ENCODE measurements around the gene KCNQ1.

KCNQ1 gene

GRCh38 chr11:2846056-2846455 lies 401.2 kb downstream of the KCNQ1 start:
- no peak for DNase-seq (ENCODE audit: low read depth in 1 of 2, low spot score in 1 of 2)

DNA sequence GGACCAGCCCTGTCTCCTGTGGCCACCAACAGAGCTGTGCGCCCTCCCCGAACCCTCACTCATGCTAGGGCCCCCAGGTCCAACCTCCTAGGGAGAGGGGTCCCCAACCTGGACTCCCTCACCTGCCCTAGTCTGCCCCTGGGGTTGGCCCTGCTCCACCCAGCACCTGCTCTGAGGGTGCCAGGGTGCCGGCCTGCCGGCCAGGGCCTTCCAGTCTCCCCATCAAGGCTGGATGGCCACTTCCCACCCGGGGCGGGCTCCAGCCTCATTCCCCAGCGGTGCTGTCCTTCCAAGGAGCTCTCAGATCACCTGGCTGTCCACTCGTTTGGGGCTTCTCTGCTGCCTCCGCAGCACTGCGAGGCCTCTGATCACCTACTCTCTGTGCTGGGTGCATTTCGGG lies 401.7 kb downstream of the KCNQ1 start:
- no peak for DNase-seq (ENCODE audit: low read depth in 1 of 2, low spot score in 1 of 2)

GRCh38 chr11:2847561-2847960 lies 402.8 kb downstream of the KCNQ1 start:
- no peak for DNase-seq (ENCODE audit: low read depth in 1 of 2, low spot score in 1 of 2)

DNA sequence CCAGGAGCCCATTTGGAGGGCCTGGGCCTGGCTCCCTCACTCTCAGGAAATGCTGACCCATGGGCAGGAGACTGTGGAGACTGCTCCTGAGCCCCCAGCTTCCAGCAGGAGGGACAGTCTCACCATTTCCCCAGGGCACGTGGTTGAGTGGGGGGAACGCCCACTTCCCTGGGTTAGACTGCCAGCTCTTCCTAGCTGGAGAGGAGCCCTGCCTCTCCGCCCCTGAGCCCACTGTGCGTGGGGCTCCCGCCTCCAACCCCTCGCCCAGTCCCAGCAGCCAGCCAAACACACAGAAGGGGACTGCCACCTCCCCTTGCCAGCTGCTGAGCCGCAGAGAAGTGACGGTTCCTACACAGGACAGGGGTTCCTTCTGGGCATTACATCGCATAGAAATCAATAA lies 403.7 kb downstream of the KCNQ1 start:
- no peak for DNase-seq (ENCODE audit: low read depth in 1 of 2, low spot score in 1 of 2)

DNA sequence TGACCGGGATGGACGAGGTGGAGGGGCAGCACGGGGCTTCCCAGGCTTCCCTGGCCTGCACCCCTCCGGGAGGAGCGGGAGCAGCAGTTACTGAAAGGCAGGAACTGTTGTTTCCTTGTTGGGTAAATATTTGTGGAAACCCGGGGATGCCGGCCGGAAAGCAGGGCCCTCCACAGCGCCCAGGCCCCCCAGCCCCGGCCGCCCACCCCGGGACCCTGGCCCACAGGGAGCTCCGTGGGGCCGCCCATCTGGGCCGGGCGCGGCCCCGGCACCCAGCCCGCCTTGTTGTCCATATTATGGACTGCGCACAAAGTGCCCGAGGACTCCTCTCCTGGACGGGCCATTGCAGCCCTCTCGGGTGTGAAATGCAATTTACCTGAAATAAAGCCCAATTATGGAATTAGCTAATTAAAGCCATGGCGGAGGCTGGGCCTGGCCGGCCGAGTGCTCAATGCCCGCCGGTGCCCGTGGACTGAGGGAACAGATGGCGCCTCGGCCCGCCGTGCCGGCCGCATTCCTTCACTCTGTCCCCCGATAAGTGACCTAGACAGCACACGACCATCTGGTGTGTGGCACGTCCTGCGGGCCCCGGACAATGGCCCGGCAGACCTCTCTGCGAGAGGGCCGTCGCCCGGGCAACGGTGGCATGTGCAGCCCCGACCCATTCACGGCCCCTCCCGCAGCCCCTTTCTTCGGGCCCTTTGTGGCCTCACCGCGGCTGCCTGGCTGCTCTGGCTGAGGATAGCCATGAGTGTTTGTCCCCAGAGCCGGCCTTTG lies 405.4 kb downstream of the KCNQ1 start:
- no peak for DNase-seq (ENCODE audit: low read depth in 1 of 2, low spot score in 1 of 2)

GRCh38 chr11:2853401-2853800 lies 408.6 kb downstream of the KCNQ1 start:
- DNase-seq (ENCODE audit: low read depth in 1 of 2, low spot score in 1 of 2) = no peak

DNA sequence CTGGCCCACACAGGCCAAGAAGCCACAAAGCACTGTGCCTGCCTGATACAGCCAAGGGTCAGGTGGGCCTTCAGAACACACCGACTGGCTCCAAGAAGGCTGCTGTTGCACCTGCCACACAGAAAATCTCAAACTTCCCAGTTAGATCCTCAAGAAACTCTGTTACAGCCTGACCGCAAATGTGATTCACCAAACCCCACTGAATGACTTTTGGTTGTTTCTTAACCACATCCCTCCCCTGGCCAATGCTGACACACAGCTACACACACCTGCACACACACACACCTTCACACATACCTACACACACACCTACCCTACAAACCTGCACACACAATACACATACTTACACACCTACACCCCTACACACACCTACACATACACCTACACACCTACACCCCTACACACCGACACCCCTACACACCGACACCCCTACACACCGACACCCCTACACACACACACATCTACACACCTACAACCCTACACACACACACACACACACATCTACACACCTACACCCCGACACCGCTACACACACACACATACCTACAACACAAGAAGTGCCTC lies 409.3 kb downstream of the KCNQ1 start:
- no peak for DNase-seq (ENCODE audit: low read depth in 1 of 2, low spot score in 1 of 2)

GRCh38 chr11:2855162-2855561 lies 410.4 kb downstream of the KCNQ1 start:
- no peak for DNase-seq (ENCODE audit: low read depth in 1 of 2, low spot score in 1 of 2)

DNA sequence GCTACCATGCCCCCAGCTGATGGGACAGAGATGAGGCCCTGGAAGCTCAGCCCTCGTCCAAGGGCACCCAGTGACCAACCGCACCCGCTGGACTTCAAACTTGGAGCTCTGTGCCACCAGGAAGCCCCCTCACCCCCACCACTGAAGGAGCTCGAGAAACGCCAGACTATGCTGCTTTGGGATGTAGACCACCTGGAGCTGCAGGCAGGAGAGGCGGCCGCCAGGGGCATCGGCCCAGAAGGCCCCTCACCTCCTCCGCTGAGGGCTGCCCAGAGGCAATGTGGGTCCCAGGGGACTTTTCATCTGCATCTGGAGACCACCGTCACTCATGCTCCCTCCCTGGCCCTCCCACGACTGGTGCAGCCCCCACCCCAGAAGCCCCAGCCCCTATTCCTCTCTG lies 412.5 kb downstream of the KCNQ1 start:
- DNase-seq (ENCODE audit: low read depth in 1 of 2, low spot score in 1 of 2) = no peak

- DNase-seq (ENCODE audit: low read depth in 1 of 2, low spot score in 1 of 2) = no peak
These were observed 413.1 kb downstream of the KCNQ1 start for GRCh38 chr11:2857918-2858317.

GRCh38 chr11:2858995-2859698 lies 414.3 kb downstream of the KCNQ1 start:
- DNase-seq (ENCODE audit: low read depth in 1 of 2, low spot score in 1 of 2) = no peak

GRCh38 chr11:2859699-2860037 lies 414.9 kb downstream of the KCNQ1 start:
- no peak for DNase-seq (ENCODE audit: low read depth in 1 of 2, low spot score in 1 of 2)

GRCh38 chr11:2860636-2861035 lies 415.8 kb downstream of the KCNQ1 start:
- no peak for DNase-seq (ENCODE audit: low read depth in 1 of 2, low spot score in 1 of 2)

- DNase-seq (ENCODE audit: low read depth in 1 of 2, low spot score in 1 of 2) = no peak
These were observed 417.8 kb downstream of the KCNQ1 start for GRCh38 chr11:2862395-2863275.

DNA sequence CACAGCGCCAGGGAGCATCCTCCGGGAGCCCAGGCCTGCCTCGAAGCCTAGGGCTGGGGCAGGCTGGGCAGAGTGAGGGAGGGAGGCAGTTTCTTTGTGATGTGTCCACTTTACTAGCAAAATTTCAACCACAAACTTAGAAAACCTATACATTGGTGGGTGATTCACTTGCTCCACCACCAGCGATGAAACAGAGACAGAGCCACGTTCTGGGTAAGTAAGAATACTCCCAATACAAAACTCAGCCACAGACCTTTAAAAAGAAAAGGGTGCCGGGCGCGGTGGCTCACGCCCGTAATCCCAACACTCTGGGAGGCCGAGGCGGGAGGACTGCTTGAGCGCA lies 418.4 kb downstream of the KCNQ1 start:
- DNase-seq (ENCODE audit: low read depth in 1 of 2, low spot score in 1 of 2) = no peak

GRCh38 chr11:2864901-2865300 lies 420.1 kb downstream of the KCNQ1 start:
- no peak for DNase-seq (ENCODE audit: low read depth in 1 of 2, low spot score in 1 of 2)

DNA sequence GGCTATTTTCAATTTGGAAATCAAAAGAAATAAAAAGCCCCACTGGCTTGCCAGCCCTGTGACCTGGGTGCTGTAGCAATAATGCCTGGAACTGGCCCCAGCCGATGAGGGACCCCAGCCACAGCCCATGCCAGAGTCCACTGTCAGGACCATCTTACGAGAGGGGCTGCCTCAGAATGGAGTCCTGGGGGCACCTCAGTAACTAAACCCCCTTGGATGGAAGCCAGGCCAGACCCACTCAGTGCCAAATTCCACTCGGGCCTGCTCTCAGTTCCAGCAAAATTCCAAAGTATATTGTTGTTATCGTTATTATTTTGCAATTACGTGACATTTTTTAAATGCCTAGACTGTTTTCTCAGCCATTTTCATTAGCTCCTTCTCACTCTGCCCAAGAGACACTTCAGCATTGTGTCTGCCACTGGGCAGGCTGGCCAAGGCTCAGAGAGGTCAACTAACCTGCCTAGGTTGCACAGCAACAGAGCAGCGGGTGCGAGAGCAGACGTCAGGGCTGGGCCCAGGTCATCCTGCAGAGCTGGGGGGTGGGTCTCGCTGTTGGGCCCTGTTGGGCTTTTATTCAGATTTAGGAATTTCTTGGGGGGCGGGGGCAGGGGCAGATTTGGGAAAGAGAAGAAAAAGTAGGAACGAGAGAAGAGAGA lies 421.2 kb downstream of the KCNQ1 start:
- DNase-seq (ENCODE audit: low read depth in 1 of 2, low spot score in 1 of 2) = no peak

DNA sequence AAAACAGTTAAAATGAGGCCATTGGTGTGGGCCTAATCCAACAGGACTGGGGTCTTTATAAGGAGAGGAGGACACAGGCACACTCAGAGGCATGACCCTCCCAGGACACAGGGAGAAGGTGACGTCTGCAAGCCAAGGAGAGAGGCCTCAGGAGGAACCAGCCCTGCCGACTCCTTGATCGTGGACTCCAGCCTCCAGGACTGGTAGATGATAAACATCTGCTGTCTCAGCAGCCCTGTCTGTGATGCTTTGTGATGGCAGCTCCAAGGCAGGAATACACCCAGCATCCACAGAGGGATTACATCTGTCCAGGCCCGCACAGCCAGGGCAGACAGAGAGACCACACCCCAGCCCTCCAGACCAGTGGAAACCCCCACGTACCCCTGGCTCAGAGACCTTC lies 422.3 kb downstream of the KCNQ1 start:
- DNase-seq (ENCODE audit: low read depth in 1 of 2, low spot score in 1 of 2) = no peak

- no peak for DNase-seq (ENCODE audit: low read depth in 1 of 2, low spot score in 1 of 2)
These were observed 423.1 kb downstream of the KCNQ1 start for GRCh38 chr11:2867722-2868505.

DNA sequence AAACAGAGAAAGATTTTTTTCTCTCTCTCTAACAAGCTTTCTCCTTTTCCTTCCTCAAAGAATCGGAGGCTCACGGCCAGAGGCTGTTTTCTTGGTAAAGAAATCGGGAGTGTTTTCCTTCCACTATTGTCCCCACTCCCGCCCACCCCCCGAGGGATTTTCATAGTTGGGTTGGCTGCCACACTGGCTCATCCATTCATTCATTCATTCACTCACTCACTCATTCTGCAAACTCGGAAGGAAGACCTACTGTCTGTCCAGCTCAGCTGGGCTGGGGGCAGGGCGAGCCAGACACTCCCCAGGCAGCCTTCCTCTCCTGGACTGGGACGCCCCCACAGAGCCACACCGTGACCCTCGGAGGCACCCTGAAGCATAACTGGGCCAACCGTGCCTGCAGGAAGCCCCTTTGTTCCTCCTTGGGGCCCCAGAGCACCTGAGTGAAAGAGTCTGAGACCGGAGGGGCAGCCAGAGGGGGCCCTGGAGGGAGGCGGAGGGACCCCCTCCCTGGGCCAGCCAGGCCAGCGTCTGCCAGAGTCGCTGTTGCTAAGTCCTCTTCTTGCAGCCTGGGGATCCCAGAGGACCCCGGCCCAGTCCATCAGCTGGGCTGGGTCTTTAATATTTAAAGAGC lies 423.8 kb downstream of the KCNQ1 start:
- DNase-seq (ENCODE audit: low read depth in 1 of 2, low spot score in 1 of 2) = no peak
